Heart left ventricle (tissue), 13 donors: ENCODE results near the gene CTTNBP2.

ENCODE experiments used
- CTCF ChIP-seq, 12 donors: fragments of 200-600 bp; sonication (generic) in 4 of 12; IDR thresholded peaks; one replicate each; pipeline versions ENCODE4 v1.5.0 to v1.8.0; 2018 to 2022; ENCODE audit warnings: antibody characterized with exemption in 12 of 12, mild to moderate bottlenecking in 5 of 12
- POLR2A ChIP-seq, 2 donors: fragments of 450-650 bp; IDR thresholded peaks; one replicate each; pipeline ENCODE4 v1.6.1; 2017; ENCODE audit warnings: antibody characterized with exemption in 2 of 2, mild to moderate bottlenecking in 2 of 2, moderate library complexity in 2 of 2
- donor health status: ischemic (EF 13 %, LVEDD 7.1; RV severe dilation, severe dysfunction).
- donor health status: DM: no; HTN: yes; CAD: no.
- donor health status: DM: no; HTN: no; CAD: no.
- donor health status: ischemic (EF 25% LVEDD 6.9; RV normal size, moderate dysfunction).
- donor health status: ischemic (EF 25% LVEDD 5.7; RV mildly dilated, moderate dysfunction).
- donor health status: ischemic (EF 35%, LVEDD 5.7; RV mildly dilated, moderate dysfunction).
- donor health status: nonischemic (EF 11% LVEDD 7.7; RV severe dilation, severe dysfunction).
- donor health status: DM: yes; HTN: yes; CAD: no.
- donor health status: PGD.
- donor health status: ischemic (EF 29% LVEDD 5.4; RV normal size, mild dysfunction).
- donor health status: nonischemic (EF 23%, LVEDD 6.1; RV moderate dilation, normal function).

DNA sequence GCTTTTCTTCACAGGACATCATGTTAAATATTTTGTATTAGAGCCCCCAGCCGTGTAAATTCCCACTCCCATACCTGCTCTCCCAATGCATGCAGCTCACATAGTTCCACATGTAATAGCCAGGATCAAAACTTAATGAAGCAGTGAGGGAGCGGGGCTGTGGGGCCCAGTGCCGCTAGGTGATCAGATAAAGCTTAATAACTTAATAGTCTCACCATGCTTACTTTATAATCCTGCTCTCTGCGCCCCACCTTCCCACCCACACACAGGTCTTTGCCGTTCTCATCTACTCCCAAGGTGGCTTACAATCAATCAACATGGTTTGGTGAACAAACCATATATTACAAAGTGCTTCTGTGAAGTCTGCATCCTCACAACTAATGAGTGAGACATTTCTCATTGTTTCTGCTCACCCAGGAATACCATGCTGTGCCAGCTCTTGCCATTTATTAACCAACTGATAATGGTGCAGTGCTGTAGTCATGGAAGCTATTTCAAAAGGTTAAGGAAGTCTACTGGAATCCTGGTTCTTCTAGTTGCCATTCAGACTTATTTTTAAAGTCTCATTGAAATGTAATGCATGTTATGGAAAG is 156.4 kb downstream of the CTTNBP2 start:
- TF ChIP-seq CTCF (IDR thresholded peaks at IDR 0.05) = no peak
- TF ChIP-seq POLR2A (IDR thresholded peaks at IDR 0.05) = no peak
